ENCODE data around the gene C4orf46. TPM values are rescaled to one million over a fixed set of nuclear protein-coding genes. Genes with fewer than 3 reads are reported as not detected.

Gene C4orf46
- total and polyA plus RNA-seq, 8 donors, result 5.5 to 24.4 (median 20.8) TPM

GRCh38 chr4:158676076-158676475 lies 4.4 kb upstream of the C4orf46 start:
- intact Hi-C loops (cut with DNase I), result no loop called here
- ATAC-seq (no peak), DNase-seq (no peak)

GRCh38 chr4:158673633-158674032 lies 1.9 kb upstream of the C4orf46 start:
- Histone ChIP-seq H3K4me1 (peaks cover 8 to 29% of the 10 kb centered on the region in 2 donors), H3K27me3 (no peaks in the 10 kb centered on the region), H3K9me3 (no peaks in the 10 kb centered on the region), H3K27ac (no peak overlapping the region), H3K4me3 (no peak overlapping the region), H3K36me3 (no peaks in the 10 kb centered on the region)
- DNase-seq (no peak), ATAC-seq (no peak)
- intact Hi-C loops (cut with DNase I), result no loop called here
- TF ChIP-seq CTCF (IDR thresholded peaks at IDR 0.05), result no peak

More at GRCh38 chr4:158676076-158676475, 4.4 kb upstream of the C4orf46 start:
- Histone ChIP-seq H3K27me3 (no peaks in the 10 kb centered on the region), H3K36me3 (no peaks in the 10 kb centered on the region), H3K27ac (no peak overlapping the region), H3K9me3 (no peaks in the 10 kb centered on the region), H3K4me3 (no peak overlapping the region), H3K4me1 (peaks cover 6 to 19% of the 10 kb centered on the region in 2 donors)
- TF ChIP-seq CTCF (IDR thresholded peaks at IDR 0.05), result no peak

- TF ChIP-seq CTCF (IDR thresholded peaks at IDR 0.05), result peak; percentile 62 to 65
- H3K27ac ChIP-seq, result peak within 1 kb of the TSS; percentile 94
- H3K4me3 ChIP-seq, result peak within 1 kb of the TSS; percentile 64 to 93
- H3K4me1 ChIP-seq, result peaks cover 8 to 29% of the 10 kb centered on the region in 2 donors
- no peaks in the 10 kb centered on the region for H3K36me3 ChIP-seq
- DNase-seq (peak; percentile 99 to 100 (median 99)), ATAC-seq (peak; percentile 93)
- intact Hi-C loops (cut with DNase I), result no loop called here
- no peaks in the 10 kb centered on the region for H3K27me3 ChIP-seq
- H3K9me3 ChIP-seq, result no peaks in the 10 kb centered on the region
Measured at GRCh38 chr4:158671915-158672806, 474 bp upstream of the C4orf46 start, which contains the start of gene ETFDH. Gene ETFDH, plus strand, starts transcription at chr4:158672296. Its CDS starts 161 bp downstream, at chr4:158672457.

- DNase-seq (peak in 3 of 4 donors; percentile 68 to 91 (median 89)), ATAC-seq (peak; percentile 24)
- Histone ChIP-seq H3K27me3 (no peaks in the 10 kb centered on the region), H3K4me1 (peaks cover 8 to 29% of the 10 kb centered on the region in 2 donors), H3K9me3 (no peaks in the 10 kb centered on the region), H3K27ac (peak overlapping the region; percentile 94), H3K4me3 (peak overlapping the region; percentile 64 to 93), H3K36me3 (no peaks in the 10 kb centered on the region)
- intact Hi-C loops (cut with DNase I), result no loop called here
- TF ChIP-seq CTCF (IDR thresholded peaks at IDR 0.05), result no peak
Measured at GRCh38 chr4:158670975-158671664, 567 bp downstream of the C4orf46 start.

GRCh38 chr4:158669310-158669709 lies 2.4 kb downstream of the C4orf46 start:
- no peak for TF ChIP-seq CTCF (IDR thresholded peaks at IDR 0.05)
- Histone ChIP-seq H3K27me3 (no peaks in the 10 kb centered on the region), H3K4me1 (peaks cover 8 to 21% of the 10 kb centered on the region in 2 donors), H3K27ac (no peak overlapping the region), H3K36me3 (no peaks in the 10 kb centered on the region), H3K4me3 (no peak overlapping the region), H3K9me3 (no peaks in the 10 kb centered on the region)
- no peak for ATAC-seq
- DNase-seq, result no peak
- intact Hi-C loops (cut with DNase I), result no loop called here

All from left lung (tissue), 10 donors.